Activated effector memory CD4-positive, alpha-beta T cell treated with anti-CD3 and anti-CD28 coated beads, Interleukin-2, amount 50 U/mL, for 16 hours (primary cell): ENCODE measurements around the gene CASP4.
"Not testable (repeated sequence)": the region's sequence is repeated elsewhere in the genome, so short reads cannot be mapped to it uniquely, and the experiment has no call there.

Experiments used
- DNase-seq: peaks from one replicate; pipeline ENCODE4 v3.0.0-alpha.2; 2020

Gene CASP4

GRCh38 chr11:104968355-104968855 lies at the start of gene CASP4:
Gene CASP4 (minus strand): TSS chr11:104968574. CDS start chr11:104968525, 49 bp downstream.
- DNase-seq: no peak

- no peak for DNase-seq
These were observed 39.1 kb upstream of the CASP4 start for GRCh38 chr11:105007463-105007862.

- no peak for DNase-seq
These were observed 37.1 kb upstream of the CASP4 start for GRCh38 chr11:105005451-105005845.

- DNase-seq: no peak
These were observed 35.6 kb upstream of the CASP4 start for GRCh38 chr11:105004021-105004420.

- DNase-seq: no peak
These were observed 34.8 kb upstream of the CASP4 start for GRCh38 chr11:105003151-105003550.

GRCh38 chr11:105000797-105001196 lies 32.4 kb upstream of the CASP4 start:
- peak; percentile 83 for DNase-seq

- DNase-seq: no peak
These were observed 31.8 kb upstream of the CASP4 start for GRCh38 chr11:105000167-105000566.

- DNase-seq: no peak
These were observed 31.3 kb upstream of the CASP4 start for GRCh38 chr11:104999721-105000120.

- no peak for DNase-seq
These were observed 28.9 kb upstream of the CASP4 start for GRCh38 chr11:104997288-104997687.

GRCh38 chr11:104995001-104995408 lies 26.6 kb upstream of the CASP4 start:
- no peak for DNase-seq

GRCh38 chr11:104992781-104993180 lies 24.4 kb upstream of the CASP4 start:
- no peak for DNase-seq

GRCh38 chr11:104991994-104992393 lies 23.6 kb upstream of the CASP4 start:
- no peak for DNase-seq

GRCh38 chr11:104984808-104985207 lies 16.4 kb upstream of the CASP4 start:
- no peak for DNase-seq

- DNase-seq: no peak
These were observed 11.5 kb upstream of the CASP4 start for GRCh38 chr11:104979839-104980238.

- DNase-seq: no peak
These were observed 5.2 kb upstream of the CASP4 start for GRCh38 chr11:104973616-104974015.

GRCh38 chr11:104972924-104973323 lies 4.5 kb upstream of the CASP4 start:
- not testable (repeated sequence) for DNase-seq

GRCh38 chr11:104970756-104971155 lies 2.4 kb upstream of the CASP4 start:
- no peak for DNase-seq

- DNase-seq: no peak
These were observed 742 bp upstream of the CASP4 start for GRCh38 chr11:104968856-104969776.

GRCh38 chr11:104967534-104968354 lies 630 bp downstream of the CASP4 start:
- DNase-seq: no peak

GRCh38 chr11:104965735-104966134 lies 2.6 kb downstream of the CASP4 start:
- no peak for DNase-seq

GRCh38 chr11:104964247-104964646 lies 4.1 kb downstream of the CASP4 start:
- no peak for DNase-seq

- DNase-seq: no peak
These were observed 5.5 kb downstream of the CASP4 start for GRCh38 chr11:104962852-104963251.

- no peak for DNase-seq
These were observed 11.1 kb downstream of the CASP4 start for GRCh38 chr11:104957280-104957679.

- DNase-seq: no peak
These were observed 11.8 kb downstream of the CASP4 start for GRCh38 chr11:104956528-104956927.
